Anterior cingulate cortex (tissue), 58 donors: ENCODE results near the gene GRK1.

Experiments used
- DNase-seq, 58 donors: peaks; one replicate each; lab custom pipeline; 2025; lab: John Stamatoyannopoulos, UW

GRK1 gene

GRCh38 chr13:113725329-113726105 lies 58.5 kb downstream of the GRK1 start:
- DNase-seq, result peak in 15 of 58 donors; percentile 56 to 85 (median 73)

- DNase-seq, result peak in 24 of 58 donors; percentile 19 to 56 (median 38)
These were observed 59.2 kb downstream of the GRK1 start for GRCh38 chr13:113726106-113726821.

DNA sequence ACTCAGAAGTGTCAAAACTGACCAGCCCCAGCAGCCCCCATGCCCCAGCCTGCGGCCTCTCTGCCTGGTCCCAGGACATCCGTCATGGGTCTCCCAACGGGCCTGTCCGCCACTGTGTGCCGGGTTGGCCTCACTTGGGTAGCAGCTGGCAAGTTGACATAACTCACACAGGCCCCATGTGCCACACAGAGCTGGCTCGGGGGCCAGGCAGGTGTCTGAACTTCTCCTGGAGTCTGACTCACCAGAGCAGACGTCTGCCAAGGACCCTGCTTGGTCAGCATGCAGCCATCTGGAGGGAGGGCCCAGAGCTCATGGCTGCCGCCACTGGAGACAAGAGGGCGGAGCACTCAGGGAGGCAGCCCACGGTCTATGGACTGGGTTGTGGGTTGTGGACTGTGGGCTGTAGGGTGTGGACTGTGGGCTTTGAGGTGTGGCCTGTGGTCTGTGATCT lies 60.0 kb downstream of the GRK1 start:
- DNase-seq, result peak in 2 of 58 donors; percentile 40 to 55

- no peak for DNase-seq
These were observed 61.6 kb downstream of the GRK1 start for GRCh38 chr13:113728571-113729054.

- DNase-seq, result no peak
These were observed 62.4 kb downstream of the GRK1 start for GRCh38 chr13:113729187-113730019.

- DNase-seq, result no peak
These were observed 63.3 kb downstream of the GRK1 start for GRCh38 chr13:113730258-113730691.

DNA sequence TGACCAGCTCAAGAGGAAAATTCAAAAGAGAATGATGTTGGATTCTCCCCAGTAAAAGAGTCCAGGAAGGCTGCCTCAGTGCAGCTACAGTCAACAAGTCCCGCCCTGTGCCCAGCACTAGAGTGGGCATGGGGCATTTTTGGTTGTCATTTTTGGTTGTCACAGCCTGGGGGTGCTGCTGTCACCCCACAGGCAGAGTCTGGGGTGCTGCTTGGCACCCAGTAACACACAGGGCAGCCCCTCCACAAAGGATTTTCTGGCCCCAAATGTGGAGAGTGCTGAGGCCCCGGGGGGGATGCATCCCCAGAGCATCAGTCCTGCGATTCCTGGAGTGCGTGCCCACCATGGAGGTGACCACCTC lies 63.8 kb downstream of the GRK1 start:
- no peak for DNase-seq

DNA sequence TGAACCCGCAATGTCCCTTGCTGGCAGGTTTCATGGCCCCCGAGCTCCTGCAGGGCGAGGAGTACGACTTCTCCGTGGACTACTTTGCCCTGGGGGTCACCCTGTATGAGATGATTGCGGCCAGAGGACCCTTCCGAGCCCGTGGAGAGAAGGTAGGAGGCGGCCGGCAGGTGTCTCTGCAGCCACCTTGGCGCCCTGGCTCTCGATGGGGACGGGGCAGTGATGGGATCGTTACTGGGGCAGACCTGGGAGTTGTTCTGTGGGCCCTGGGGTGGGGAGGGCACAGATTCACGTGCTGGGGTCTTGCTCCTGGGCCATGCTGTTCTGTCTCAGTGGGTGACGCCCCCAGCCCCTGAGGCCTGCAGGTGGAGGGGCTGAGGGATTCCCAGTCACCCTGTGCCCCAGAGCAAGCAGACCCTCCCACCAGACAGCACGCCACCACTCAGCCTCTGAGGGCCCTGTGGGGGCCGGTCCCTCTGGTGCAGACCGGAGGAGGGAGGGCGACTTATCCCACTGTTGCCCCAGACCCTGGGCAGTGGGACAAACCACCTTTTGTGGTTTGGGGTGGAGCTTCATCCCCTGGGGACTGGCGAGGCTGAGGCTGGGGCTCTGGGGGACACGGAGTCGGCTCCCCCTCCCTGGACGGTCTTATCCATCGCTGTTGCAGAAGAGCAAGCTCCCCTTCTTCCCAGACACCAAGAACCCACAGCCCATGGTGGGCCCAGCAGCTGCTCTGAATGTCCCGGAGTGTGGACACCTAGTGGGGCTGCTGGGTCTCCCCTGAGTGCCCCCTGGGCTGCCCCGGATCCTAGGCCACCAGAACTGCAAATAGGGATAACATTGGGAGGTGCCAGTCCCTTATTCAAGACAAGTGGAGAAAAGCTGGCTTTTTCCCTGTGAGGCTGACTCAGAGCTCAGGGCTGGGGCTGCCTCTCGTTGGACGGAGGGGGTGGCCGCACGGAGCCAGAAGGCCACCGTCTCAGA lies 64.5 kb downstream of the GRK1 start:
- no peak for DNase-seq

DNA sequence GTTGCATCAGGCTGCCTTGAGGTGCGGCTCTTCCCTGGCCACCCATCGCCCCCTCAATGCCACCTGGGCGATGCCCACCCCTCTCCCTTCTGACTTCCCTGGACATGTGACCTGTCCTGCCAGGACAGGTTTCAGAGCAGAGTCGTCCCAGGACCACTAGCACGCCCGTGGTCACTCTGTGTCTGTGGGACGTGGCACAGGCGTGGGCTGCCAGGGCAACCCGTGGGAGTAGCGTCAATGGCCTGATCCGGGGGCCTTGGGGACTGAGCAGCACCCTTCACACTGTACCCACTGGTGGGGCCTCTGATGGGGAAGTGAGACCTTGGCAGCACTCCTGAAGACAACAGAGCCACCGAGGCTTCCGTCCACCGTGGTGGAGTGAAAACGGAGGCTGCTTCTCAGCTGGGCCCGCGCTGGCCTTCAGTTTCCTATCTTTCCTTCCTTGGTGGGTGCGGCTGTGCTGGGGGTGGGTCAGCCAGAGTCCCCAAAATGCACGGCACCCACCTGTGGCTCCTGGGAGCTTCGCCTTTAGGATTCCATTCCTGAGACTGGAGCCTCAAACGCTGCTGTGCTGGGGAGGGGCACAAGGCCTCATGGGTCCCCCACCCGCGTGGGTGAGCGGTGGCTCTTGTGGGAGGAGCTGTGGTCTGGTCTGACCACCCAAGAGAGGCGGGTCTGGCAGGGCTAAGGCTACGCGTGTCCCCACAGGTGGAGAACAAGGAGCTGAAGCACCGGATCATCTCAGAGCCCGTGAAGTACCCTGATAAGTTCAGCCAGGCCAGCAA lies 65.3 kb downstream of the GRK1 start:
- DNase-seq, result no peak

DNA sequence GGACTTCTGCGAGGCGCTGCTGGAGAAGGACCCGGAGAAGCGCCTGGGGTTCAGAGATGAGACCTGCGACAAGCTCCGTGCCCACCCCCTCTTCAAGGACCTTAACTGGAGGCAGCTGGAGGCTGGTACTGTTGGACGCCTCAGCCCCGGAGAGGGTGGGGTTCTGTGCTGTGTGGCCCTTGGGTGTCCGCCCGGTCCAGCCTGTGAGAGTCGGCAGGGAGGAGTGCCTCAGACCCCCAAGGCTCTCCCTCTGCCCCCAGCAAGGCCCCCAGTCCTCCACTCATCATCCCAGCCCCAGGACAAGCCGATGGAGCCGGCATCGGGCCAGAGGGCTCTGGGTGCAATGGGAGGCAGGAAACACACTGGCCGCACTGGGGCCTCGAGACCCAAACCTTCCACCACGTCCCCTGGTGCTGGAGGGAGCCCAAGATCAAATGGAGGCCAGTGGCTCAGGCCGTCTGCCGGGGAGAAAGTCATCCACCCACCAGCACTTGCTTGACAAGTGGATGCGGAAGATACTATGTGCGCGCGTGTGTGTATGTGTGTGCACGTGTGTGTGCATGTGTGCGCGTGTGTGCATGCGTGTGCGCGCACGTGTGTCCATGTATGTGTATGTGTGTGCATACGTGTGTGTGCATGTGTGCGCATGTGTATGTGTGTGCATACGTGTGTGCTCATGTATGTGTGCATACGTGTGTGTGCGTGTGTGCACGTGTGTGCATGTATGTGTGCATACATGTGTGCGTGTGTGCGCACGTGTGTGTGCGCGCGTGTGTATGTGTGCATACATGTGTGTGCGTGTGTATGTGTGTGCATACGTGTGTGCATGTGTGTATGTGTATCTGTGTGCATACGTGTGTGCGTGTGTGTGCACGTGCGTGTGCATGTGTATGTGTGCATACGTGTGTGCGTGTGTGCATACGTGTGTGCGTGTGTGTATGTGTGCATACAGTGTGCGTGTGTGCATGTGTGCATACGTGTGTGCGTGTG lies 66.2 kb downstream of the GRK1 start:
- no peak for DNase-seq

- no peak for DNase-seq
These were observed 67.2 kb downstream of the GRK1 start for GRCh38 chr13:113734099-113734825.

DNA sequence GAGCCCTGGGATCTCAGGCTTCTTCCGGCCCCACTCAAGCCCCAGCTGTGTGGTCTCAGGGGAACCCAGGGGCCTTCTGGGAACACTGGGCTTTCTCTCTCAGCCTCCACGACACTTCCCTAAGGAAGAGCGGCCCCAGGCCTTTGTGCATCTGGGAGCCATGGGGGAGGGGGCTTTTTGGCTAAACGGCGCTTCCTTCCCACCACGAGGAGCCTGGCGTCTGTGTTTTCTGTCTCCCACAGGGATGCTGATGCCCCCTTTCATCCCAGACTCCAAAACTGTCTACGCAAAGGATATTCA lies 67.8 kb downstream of the GRK1 start:
- DNase-seq, result no peak

GRCh38 chr13:113735194-113735593 lies 68.2 kb downstream of the GRK1 start:
- DNase-seq, result no peak

GRCh38 chr13:113735750-113736149 lies 68.7 kb downstream of the GRK1 start:
- no peak for DNase-seq

DNA sequence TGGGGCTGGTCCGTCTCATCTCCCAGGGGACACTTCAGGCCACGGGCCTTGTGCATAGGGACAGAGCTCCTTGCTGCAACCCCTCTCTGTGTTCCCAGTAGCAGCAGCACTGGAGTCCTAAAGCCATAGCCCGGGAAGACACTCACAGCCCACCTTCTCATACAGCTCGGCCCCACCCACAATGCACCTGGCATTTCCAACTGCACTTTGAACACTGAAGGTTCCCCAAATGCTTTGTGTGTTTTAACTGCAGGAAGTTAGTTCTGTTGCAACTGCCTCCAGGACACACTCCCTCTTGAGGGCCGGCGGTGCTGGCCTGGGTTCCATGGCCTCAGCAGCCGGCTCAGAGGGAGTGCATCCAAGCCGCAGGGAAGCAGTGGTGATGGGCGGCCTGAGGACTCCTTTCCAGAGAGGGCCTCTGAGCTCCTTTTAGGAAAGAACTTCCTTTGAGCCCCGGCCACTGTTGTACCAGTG lies 69.3 kb downstream of the GRK1 start:
- no peak for DNase-seq

DNA sequence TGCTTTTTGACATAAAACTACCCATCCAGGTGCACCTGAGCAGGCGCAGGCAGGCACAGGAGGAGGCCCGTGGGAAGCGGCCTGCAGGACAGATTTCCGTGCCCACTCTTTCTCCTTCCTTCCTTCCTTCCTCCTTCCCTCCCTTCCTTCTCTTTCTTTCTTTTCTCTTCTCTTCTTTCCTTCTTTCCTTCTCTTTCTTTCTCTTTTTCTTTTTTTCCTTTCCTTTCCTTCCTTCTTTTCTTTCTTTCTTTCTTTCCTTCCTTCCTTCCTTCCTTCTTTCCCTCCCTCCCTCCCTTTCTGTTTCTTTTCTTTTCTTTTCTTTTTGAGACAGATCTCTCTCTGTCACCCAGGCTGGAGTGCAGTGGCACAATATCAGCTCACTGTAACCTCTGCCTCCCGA lies 70.8 kb downstream of the GRK1 start:
- DNase-seq, result no peak
